ENCODE data around the gene RCN2. TPM values are rescaled to one million over a fixed set of nuclear protein-coding genes. Genes with fewer than 3 reads are reported as not detected.

Gene RCN2
- total and polyA plus RNA-seq, 2 of the 13 experiments (the other 11 are each of a cell fraction or from before 2014, with no cell fraction given), result 84.4 to 89.0 TPM

DNA sequence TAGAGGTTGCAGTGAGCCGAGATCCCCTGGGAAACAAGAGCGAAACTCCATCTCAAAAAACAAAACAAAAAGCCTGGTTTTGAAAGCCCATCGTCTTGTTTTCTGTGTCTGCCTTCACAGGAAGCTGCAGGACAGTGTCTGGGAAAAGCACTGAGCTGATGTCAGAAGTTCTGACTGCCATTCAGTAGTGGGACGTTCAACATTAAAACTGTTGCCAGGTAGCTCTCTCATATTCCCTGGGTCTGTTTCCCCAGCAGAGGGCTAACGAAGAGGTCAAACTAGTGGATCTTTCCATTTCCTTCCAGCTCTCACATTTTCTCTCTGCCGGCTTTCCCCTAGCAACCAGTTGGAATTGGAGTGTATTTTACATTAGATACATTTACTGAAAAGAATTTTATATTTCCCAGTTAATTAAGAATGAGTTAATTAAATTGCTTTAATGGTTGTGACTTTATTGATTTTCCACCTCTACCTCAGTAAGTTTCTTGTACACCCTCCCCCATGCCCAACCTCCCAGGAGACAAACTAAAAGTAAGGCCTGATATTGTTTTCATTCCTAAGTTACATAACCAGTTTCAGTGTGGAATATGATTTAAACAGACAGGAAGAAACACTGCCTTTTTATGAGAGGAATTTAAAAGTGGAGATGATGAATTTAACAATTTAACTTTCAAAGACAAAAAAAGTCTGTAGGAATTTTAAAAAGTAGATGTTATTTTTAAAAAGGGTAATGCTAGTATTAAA lies 29.9 kb downstream of the RCN2 start:
- no peak for TF ChIP-seq ZNF292 (CRISPR knock-in tag; IDR thresholded peaks at IDR 0.05; ENCODE audit: borderline replicate concordance, low read depth)
- TF ChIP-seq ZNF543 (CRISPR knock-in tag; IDR thresholded peaks at IDR 0.05), result no peak
- no peak for TF ChIP-seq PLRG1 (conservative IDR thresholded peaks at IDR 0.05)
- no peak for TF ChIP-seq EZH2 (conservative IDR thresholded peaks at IDR 0.05; ENCODE audit: low read depth, low read length)
- TF ChIP-seq ZNF431 (CRISPR knock-in tag; IDR thresholded peaks at IDR 0.05; ENCODE audit: borderline replicate concordance, low read depth), result no peak
- TF ChIP-seq, protein P1, sequence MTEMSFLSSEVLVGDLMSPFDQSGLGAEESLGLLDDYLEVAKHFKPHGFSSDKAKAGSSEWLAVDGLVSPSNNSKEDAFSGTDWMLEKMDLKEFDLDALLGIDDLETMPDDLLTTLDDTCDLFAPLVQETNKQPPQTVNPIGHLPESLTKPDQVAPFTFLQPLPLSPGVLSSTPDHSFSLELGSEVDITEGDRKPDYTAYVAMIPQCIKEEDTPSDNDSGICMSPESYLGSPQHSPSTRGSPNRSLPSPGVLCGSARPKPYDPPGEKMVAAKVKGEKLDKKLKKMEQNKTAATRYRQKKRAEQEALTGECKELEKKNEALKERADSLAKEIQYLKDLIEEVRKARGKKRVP (CRISPR knock-in tag; IDR thresholded peaks at IDR 0.05), result no peak
- TF ChIP-seq, protein P2, sequence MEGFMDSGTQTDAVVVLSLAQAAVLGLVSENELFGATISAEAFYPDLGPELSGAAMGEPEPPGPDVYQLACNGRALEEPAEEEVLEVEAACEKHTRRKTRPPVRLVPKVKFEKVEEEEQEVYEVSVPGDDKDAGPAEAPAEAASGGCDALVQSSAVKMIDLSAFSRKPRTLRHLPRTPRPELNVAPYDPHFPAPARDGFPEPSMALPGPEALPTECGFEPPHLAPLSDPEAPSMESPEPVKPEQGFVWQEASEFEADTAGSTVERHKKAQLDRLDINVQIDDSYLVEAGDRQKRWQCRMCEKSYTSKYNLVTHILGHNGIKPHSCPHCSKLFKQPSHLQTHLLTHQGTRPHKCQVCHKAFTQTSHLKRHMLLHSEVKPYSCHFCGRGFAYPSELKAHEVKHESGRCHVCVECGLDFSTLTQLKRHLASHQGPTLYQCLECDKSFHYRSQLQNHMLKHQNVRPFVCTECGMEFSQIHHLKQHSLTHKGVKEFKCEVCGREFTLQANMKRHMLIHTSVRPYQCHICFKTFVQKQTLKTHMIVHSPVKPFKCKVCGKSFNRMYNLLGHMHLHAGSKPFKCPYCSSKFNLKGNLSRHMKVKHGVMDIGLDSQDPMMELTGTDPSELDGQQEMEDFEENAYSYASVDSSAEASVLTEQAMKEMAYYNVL (CRISPR knock-in tag; IDR thresholded peaks at IDR 0.05; ENCODE audit: borderline replicate concordance), result no peak
- no peak for TF ChIP-seq ZNF629 (CRISPR knock-in tag; conservative IDR thresholded peaks at IDR 0.05)
- no peak for TF ChIP-seq ELF4 (CRISPR knock-in tag; IDR thresholded peaks at IDR 0.05; ENCODE audit: borderline replicate concordance)
- TF ChIP-seq, protein P3, sequence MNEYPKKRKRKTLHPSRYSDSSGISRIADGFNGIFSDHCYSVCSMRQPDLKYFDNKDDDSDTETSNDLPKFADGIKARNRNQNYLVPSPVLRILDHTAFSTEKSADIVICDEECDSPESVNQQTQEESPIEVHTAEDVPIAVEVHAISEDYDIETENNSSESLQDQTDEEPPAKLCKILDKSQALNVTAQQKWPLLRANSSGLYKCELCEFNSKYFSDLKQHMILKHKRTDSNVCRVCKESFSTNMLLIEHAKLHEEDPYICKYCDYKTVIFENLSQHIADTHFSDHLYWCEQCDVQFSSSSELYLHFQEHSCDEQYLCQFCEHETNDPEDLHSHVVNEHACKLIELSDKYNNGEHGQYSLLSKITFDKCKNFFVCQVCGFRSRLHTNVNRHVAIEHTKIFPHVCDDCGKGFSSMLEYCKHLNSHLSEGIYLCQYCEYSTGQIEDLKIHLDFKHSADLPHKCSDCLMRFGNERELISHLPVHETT (CRISPR knock-in tag; conservative IDR thresholded peaks at IDR 0.05), result no peak
- TF ChIP-seq HOXA5 (CRISPR knock-in tag; IDR thresholded peaks at IDR 0.05), result no peak
- TF ChIP-seq NCOR1 (IDR thresholded peaks at IDR 0.05; ENCODE audit: borderline replicate concordance, low read length), result no peak
- TF ChIP-seq HNF4A (CRISPR knock-in tag; IDR thresholded peaks at IDR 0.05), result no peak
- TF ChIP-seq ZNF484 (CRISPR knock-in tag; IDR thresholded peaks at IDR 0.05; ENCODE audit: borderline replicate concordance, low read depth), result no peak
- TF ChIP-seq CCAR2 (optimal IDR thresholded peaks at IDR 0.05; ENCODE audit: low read depth, low read length), result no peak
- no peak for TF ChIP-seq ZNF468 (CRISPR knock-in tag; IDR thresholded peaks at IDR 0.05)
- no peak for TF ChIP-seq STAG1 (CRISPR knock-in tag; IDR thresholded peaks at IDR 0.05)
- no peak for TF ChIP-seq ZC3H4 (CRISPR knock-in tag; IDR thresholded peaks at IDR 0.05; ENCODE audit: borderline replicate concordance)
- no peak for TF ChIP-seq HOXA7 (CRISPR knock-in tag; IDR thresholded peaks at IDR 0.05)
- no peak for TF ChIP-seq HOXD1 (CRISPR knock-in tag; IDR thresholded peaks at IDR 0.05)
- in situ Hi-C loops (cut with HindIII; ENCODE audit: extremely low pct_ligation_motif_present, low pct_unique_long_range_greater_than_20kb) (no loop called here), intact Hi-C loops (cut with micrococcal nuclease; ENCODE audit: unreplicated experiment) (no loop called here)
- no peak overlapping the region for H3K4me3 ChIP-seq (replicated peaks in 1 of 3; ENCODE audit: insufficient read depth in 1 of 3, low read depth in 2 of 3, low read length in 3 of 3)
- H3K27me3 ChIP-seq (ENCODE audit: control insufficient read depth in 1 of 2, insufficient read depth in 2 of 2, low read length in 2 of 2), result peaks cover 3 to 13% of the 10 kb centered on the region in 2 experiments; a peak in 3 of 5 replicates
- no peaks in the 10 kb centered on the region for H3K9me3 ChIP-seq (ENCODE audit: low read length)
- no peak overlapping the region for H3K4me2 ChIP-seq (ENCODE audit: low read depth, low read length)
- 0 out of 2 replicates have a peak, but pooled peaks cover 7% of the 10 kb centered on the region for H3K4me1 ChIP-seq (ENCODE audit: insufficient read depth, low read length)
- ATAC-seq (no peak), DNase-seq (ENCODE audit: low spot score) (no peak), FAIRE-seq (no peak)
- H3K79me2 ChIP-seq (ENCODE audit: insufficient read depth, low read length), result no peaks in the 10 kb centered on the region
- H3K36me3 ChIP-seq (replicated peaks in 1 of 2; ENCODE audit: control insufficient read depth in 1 of 2, insufficient read depth in 2 of 2, low read length in 2 of 2), result no peaks in the 10 kb centered on the region
- BruUV-seq (replicated peaks), result no TSS peak
- no peak overlapping the region for H3K27ac ChIP-seq (ENCODE audit: extremely low read length, insufficient read depth, low read length)
- no peak overlapping the region for H3K9ac ChIP-seq (ENCODE audit: insufficient read depth, low read depth, low read length)
- no peaks in the 10 kb centered on the region for H4K20me1 ChIP-seq (ENCODE audit: insufficient read depth, low read length)
- 52% methylated on average over 6 of the region's 6 CpGs for WGBS (ENCODE audit: low lambda C conversion rate)
- ChIA-PET CTCF (ENCODE audit: low intra/inter-chr PET ratio, low total read pairs) (no interaction called here), POLR2A (no interaction called here)
- H2AFZ ChIP-seq (ENCODE audit: low read length), result no peak overlapping the region
